GM04503 (cell line): ENCODE measurements around the gene TMEM258.

Experiments
- DNase-seq: peaks from one replicate; pipeline ENCODE4 v3.0.0-alpha.2; 2012; ENCODE audit warnings: low read depth

The TMEM258 gene

DNA sequence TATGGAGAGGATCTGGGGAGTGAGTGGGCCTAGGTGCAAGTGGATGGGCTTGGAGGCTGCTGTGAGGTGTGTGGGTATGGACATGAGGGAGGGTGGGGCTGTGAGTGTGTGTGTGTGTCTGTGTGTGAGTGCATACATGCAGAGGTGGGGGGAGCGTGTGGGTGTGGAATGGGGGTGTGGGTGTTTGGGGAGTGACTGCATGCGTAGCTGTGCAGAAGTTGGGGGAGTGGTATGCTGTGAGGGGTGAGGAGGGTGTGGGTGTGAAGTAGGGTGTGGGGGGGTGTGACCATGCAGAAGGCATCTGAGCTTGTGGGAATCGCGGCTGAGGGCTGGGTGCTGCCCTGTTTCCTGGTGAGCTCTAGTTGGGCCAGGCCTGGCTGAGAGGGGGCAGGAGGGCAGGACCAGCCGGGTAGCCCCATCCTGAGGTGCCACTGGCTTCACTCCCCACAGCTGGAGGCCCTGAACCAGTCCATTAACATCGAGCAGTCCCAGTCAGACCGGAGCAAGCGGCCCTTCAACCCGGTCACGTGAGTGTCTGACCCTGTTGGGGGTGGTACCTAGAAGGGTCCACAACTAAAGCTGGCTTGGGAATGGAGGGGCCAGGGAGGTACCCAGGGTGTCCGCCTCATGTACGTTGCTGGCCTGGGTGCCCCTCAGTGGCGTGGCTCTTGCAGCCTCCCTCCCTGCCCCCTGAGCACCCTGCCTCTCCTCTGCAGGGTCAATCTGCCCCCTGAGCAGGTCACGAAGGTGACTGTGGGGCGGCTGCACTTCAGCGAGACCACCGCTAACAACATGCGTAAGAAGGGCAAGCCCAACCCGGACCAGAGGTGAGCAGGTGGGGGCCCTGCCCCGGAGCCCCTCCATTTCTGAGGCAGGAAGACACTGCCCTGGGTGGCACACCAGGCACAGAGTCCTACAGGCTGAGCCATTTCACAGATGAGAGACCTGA lies 16.5 kb downstream of the TMEM258 start:
- DNase-seq, result no peak

DNA sequence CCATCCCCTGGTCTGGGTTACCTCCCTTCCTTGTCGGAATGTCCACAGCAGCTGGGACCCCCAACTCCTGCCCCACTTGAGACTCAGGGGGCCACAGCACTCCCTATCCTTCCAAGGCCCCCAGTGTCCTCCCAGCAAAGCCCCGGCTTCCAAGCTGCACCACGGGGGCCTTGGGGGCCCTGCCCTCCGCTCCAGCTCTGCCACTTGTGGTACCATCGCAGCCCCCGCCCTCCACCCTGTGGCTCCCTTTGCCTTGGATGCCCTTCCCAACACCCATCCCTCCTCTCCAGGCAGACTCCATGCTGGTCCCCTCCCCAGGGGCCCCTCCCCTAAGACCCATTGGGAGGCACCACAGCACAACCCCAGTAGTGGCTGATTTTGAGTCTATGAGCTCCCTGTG lies 17.3 kb downstream of the TMEM258 start:
- no peak for DNase-seq

DNA sequence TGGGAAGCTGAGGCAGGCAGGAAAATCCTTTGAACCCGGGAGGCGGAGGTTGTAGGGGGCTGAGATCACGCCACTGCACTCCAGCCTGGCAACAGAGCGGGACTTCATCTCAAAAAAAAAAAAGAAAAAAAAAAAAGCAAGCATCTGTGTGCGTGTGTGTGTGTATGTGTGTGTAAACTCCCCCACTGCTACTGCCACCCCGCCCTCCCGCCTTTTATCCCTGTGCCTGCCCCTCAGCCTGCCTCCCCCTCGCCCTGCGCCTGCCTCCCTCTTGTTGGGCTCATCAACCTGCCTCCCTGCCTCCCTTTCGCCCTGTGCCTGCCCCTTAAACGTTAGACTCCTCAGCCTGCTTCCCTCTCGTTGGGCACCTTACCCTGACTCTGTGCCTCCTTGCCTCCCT lies 18.0 kb downstream of the TMEM258 start:
- no peak for DNase-seq

DNA sequence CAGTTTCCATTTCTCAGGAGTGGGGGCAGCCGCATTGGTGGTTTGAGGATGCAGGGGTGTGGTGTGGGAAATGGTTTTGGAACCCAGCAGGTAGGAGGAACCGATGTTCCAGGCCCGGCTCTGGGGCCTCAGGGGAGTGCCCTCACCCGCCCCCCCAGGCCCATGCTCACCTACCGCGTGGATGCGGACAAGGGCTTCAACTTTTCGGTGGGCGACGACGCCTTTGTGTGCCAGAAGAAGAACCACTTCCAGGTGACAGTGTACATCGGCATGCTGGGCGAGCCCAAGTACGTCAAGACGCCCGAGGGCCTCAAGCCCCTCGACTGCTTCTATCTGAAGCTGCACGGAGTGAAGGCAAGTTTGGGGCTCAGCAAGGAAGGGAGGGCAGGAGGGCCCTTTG lies 18.6 kb downstream of the TMEM258 start:
- no peak for DNase-seq

DNA sequence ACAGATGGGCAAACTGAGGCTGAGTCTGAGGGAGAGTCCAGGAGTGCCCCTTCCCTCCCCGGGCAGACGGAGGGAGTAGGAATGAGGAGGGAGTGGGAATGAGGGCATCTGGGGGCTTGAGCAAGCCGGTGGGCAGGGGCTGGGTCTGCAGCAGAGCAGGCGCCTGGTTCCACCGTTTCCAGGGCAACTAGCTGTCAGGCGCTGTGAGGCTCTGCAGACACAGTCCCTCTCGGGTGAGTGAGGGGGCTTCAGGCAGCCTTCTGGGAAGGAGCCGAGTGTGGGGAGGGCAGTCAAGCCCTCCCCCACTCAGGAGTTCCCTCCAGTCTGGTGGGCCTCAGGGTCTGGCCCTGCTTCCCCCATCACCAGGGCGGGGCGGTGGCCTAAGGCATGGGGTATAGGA lies 19.0 kb downstream of the TMEM258 start:
- no peak for DNase-seq

DNA sequence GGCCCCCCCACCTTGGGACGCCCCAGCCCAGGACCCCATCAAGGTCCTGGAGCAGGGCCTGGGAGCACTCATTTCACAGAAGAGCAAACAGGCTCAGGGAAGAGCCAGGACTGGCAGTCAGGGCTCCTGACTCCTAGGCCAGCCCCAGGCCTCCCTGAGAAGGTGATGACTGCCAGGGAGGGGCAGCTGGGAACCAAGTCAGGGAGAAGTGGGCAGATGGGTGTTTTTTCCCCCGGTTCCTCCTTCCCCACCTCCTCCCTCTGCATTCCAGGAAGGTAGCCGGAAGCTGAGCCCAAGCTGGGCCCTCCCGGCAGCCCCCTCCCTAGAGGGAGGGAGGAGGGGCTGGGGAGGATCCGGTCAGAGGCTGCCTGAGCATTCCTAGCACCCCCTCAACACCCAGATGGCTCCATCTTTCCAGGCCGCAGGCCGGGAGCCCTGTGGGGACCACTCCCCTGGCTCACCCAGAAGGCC lies 20.4 kb downstream of the TMEM258 start:
- no peak for DNase-seq

DNA sequence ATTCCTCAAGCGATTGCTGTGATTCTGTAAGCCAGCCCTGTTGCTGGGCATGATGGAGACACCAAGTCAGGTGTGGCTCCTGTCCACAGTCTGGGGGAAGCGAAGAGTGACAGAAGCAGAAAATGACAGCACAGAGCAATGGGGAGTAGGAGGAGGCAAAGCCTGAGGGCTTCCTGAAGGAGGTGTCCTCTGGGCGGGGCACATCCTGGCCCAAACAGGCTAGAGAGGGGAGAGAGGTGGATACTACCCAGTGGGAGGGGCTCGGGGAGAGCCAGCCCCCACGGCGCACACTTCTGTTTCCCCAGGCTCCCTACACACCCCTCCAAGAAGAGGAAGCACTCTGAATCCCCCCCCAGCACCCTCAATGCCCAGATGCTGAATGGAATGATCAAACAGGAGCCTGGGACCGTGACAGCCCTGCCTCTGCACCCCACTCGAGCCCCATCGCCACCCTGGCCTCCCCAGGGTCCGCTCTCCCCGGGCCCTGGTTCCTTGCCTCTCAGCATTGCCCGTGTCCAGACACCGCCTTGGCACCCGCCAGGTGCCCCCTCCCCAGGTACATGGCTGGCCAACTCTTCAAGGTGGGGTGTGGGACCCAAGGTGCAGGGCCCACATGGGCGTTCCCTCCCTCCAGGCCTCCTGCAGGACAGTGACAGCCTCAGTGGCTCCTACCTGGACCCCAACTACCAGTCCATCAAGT lies 21.1 kb downstream of the TMEM258 start:
- DNase-seq, result no peak

DNA sequence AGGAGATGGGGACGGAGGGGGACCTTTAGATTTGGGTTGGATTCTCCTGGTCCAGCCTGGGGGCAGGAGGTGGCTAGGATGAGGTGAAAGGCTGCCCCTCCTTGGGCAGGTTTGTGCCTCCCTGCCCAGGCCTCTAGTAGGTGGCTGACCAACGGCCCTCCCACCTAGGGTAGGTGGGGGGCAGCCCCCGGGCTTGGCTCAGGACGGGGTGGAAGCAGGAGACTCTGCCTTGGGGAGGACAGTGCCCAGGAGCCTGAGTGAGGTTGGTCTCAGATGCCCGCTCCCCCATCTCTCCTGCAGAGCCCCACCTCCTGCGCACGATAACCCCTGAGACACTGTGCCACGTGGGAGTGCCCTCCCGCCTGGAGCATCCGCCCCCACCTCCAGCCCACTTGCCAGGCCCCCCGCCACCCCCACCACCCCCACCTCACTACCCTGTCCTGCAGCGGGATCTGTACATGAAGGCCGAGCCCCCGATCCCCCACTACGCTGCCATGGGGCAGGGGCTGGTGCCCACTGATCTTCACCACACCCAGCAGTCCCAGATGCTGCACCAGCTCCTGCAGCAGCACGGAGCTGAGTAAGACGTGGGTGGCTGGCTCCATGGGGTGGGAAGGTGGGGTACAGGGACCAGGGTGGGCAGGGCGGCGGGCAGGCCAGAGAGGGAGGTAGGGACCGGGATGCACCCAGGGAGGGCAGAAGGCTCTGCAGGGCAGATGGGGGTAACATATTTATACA lies 22.3 kb downstream of the TMEM258 start:
- DNase-seq, result no peak

DNA sequence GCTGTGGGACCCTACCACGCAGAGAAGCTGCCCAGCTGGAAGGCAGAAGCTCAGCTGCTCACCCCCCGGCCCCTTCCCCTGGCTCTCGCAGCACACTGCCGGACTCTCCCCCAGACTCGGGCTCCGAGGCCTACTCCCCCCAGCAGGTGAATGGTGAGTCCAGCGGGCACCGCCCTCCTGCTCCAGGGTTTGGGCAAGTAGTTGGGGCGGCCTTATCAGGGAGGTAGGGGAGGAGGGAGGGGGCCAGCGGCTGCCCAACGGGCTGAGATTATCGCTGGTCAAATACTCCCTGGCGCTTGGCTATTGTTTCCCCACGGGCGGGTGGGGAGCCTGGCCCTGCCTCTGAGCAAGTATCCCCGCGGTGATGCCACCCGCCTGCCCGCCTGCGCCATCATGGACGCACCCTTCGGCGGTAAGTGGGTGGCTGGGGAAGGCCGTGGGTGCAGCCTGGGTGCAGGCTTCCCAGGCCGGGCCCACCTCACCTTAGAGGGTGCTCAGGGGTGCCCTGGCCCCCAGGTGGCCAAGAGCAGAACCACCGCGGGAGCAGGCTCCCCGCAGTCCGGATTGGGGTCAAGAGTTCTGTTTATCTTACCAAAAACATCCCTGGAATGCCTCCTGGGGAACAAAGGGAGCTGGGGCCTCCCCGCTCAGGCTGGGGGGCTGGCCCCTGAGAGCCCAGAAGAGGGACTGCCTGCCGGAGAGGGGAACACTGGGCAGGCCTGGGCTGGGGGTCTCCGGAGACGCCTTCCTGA lies 23.1 kb downstream of the TMEM258 start:
- DNase-seq, result no peak

DNA sequence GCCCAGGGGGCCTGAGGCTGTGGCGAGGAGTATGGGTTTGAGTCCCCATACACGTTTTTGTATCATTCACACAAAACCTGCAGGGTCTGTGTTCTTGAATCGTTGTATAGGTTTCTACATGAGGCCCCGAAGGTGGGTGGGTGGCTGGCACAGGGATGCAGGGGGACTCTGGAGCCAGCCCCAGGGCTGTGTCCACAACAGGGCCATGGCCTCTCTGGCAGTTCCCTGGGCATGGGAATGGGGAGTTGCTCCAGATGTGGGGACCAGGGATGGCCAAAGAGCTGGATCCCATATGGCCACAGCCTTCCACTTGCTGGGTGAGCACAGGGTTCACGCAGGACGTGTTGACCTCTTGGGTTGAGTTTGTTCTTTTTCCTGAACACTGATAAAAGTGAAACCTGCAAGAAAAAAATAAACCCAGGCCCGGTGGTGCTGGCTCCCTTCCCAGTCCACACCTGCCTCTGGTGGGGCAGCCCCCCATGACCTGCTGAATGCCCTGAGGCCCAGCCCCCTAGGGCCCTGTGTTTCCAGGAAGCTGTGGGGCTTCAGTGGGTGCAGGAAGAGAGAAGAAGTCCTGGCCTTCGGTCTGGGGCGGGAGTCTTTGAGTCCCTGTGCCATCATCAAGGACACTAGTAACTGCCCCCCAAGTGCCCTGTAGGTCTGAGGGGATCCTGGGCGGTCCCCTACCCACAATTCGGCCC lies 23.9 kb downstream of the TMEM258 start:
- DNase-seq, result no peak

DNA sequence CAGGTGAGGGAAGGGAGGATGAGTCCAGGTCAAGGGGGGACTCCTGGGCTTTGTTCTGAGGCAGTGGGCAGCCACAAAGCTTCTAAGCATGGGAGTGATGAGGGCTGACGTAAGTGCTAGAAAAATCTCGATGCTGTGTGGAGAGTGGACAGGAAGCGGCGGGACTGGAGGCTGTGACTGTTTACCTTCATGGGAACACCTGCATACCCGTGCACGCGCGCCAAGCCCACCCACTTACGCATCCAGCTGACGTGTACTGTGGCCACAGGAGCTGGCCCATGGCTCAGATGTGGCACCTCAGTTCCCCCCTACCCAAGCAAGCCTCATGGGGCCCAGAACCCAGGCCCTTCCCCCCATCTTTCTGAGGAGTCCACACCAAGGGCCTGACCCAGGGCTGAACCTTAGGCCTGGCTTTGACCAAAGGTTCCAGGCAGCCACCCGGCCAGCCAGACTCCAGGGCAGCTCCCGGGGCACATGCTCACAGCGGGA lies 26.0 kb downstream of the TMEM258 start:
- DNase-seq, result no peak

DNA sequence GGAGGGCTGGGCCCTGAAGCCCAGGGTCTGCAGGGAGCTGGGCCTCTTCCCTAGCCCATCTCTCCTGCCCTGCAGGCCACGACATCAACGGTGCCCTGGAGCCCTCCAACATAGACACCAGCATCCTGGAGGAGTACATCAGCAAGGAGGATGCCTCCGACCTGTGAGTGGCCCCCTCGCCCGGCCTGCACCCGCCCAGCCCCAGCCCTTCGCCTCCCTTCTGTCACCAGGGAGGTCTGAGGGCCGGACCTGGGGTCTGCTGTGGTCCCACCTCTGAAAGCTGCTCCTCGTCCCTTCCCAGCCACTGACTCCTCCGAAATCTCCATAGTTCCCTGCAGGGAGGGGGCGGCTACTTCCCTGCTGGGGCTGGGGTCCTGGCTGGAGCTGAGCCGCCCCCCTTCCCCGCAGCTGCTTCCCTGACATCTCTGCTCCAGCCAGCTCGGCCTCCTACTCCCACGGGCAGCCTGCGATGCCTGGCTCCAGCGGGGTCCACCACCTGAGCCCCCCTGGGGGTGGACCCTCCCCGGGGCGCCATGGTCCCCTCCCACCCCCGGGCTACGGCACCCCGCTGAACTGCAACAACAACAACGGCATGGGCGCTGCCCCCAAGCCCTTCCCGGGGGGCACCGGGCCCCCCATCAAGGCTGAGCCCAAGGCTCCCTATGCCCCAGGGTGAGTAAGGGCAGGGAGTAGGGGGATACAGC lies 26.7 kb downstream of the TMEM258 start:
- no peak for DNase-seq

DNA sequence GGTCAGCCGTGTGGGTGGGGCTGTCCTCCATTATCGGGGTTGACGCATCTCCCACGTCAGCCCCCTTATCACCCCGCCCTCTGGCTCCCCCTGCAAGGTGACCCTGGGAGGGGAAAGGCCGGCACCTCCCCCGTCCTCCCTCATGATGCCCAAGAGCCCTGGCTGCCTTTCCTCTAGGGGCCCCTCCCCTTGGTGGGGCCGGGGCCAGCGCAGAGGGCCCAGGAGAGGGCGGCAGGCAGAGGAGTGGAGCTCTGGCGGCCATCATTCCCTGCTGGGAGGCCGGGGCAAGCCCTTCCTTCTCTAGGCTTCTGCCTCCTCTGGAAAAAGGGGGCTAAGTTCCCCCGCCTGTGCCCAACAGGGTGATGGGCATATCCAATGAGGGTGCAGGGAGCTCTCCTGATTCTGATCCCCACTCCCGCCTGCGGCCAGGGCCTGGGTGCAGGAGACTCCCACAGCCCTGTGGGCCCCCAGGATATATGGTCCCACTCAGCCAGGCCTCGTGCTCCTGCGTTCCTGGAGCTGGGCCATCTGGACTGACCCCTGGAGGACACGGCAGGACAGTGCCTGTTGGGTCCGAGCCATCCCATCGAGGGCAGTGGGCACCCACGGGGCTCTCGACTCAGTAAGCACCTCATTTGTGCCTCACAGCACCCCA lies 27.7 kb downstream of the TMEM258 start:
- no peak for DNase-seq

DNA sequence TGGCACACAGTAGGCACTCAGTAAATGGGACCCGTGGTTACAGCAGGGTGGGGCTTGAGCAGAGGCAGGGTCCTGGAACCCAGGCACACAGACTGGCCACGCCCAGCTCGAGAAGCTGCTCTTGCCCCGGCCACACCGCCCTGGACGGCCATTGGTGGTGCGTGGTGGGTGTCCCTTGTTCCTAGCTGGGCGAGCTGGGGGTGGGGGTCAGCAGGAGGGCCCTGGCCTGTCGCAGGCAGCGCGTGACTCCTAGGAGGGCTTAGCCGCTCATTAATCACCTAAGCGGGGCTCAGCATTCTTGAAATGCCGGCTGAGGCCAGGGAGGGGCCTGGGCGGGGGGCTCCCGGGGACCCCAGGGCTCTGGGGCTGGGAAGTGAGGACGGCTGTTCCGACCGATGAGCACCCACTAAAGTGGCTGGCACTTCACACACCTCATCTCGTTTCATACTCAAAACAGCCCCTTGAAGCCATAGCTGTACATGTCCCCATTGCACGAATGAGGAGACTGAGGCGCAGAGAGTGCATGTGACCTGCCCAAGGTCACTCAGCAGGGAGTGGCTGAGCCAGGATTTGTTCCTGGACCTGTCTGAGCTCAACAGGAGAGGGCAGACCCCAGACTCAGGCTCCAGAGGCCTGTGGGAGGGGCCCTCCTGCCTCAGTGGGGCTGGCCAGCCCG lies 28.3 kb downstream of the TMEM258 start:
- DNase-seq, result no peak

DNA sequence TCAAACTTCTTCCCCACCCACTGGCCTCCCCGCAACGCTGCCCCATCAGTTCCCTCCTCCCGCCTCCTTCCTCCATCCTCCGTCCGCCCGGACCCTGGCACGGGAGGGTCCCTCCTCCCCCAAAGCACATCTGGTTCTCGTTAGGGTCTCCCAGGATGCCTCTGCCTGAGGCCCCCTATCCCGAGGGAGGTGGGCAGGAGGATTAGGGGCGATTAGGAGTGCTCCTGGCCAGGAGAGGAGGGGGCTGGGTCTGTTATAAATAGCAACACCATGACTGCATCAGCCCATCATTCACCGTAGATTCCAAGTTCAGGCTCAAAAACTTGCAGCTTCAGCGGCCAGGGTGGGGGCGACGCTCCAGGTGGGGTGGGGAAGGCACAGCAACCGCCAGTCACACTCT lies 29.6 kb downstream of the TMEM258 start:
- no peak for DNase-seq

DNA sequence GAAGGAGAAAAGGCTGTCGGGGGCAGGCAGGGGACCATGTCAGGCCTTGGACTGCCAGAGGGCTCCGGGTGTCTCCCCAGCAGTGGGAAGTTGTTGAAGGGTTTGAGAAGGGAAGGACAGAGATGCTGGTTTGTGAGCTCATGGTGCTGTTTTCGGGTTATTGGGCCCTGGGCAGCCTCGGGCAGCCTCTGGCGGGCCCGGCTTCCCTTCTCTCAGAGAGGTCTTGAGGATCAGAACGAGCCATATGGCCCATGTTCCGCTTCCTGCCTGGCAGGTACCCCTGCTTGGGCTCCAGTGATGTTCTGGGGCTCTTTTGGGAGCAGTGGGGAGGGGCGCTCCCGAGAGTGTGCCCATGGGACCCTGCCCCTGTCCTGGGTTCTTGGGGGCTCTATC lies 30.2 kb downstream of the TMEM258 start:
- no peak for DNase-seq

DNA sequence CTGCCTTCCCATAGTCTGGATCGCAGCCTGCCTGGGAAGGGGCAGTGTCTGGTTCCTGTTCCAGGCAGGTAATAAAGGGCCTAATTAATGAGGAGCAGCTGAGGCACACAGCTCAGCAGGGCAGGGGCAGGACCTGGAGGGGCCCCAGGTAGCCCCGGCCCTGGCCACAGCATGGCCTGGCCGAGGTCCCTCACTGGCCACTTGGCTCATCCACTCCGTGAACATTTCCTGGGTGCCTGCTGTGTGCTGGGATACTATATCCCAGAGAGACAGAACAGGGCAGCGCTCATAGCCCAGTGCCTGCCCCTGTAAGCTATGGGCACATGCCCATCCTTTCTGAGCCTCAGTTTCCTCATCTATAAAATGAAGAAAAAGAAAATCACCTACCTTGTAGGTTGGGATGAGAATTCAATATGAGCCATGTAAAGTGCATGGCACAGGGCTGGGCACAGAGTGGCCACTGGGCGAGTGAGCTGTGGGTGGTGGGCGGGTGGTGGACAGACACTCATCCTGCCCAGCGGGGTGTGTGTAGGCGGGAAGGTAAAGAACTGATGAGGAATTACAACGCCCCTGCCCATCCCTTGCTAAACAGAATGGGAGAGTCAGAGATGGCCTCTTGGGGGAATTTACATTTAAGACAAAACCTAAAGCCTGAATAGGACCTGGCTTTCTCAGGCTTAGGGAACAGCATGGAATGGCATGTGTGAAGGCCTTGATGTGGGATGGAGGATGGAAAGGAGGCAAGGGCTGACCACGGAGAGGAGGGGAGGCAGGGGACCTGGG lies 30.8 kb downstream of the TMEM258 start:
- no peak for DNase-seq

DNA sequence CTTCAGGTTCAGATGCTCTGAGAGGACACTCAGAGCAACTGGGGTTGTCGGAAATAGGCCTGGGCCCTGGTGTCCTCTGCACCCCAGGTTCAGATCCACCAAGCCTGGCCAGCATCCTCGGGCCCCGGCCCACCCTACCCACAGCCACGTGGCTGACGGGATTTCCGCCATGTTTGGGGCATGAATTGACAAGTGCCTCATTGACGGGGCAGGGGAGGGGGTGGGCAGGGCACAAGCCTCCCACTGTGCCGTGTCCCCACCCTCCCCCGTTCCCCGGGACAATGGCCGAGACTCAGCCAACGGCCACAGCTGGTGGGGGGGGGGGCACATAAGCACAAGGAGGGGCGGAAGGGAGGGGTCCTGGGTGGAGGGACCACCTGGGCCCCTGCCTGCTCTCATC lies 31.5 kb downstream of the TMEM258 start:
- DNase-seq, result no peak
